A549 (cell line): ENCODE measurements around the gene RBM44.

Experiments used
- GATA3 ChIP-seq: IDR thresholded peaks from 2 replicates; pipeline ENCODE4 v1.6.1; 2012; ENCODE audit warnings: borderline replicate concordance
- POLR2A ChIP-seq: IDR thresholded peaks from 2 replicates; pipeline ENCODE4 v1.6.1; 2012; ENCODE audit warnings: mild to moderate bottlenecking, low read length
- TF ChIP-seq, protein P1 (sequence below): fragments of >200 bp; sonication (Bioruptor Twin); formaldehyde crosslinking; IDR thresholded peaks from 3 replicates; pipeline ENCODE4 v1.5.1; 2016

DNA sequence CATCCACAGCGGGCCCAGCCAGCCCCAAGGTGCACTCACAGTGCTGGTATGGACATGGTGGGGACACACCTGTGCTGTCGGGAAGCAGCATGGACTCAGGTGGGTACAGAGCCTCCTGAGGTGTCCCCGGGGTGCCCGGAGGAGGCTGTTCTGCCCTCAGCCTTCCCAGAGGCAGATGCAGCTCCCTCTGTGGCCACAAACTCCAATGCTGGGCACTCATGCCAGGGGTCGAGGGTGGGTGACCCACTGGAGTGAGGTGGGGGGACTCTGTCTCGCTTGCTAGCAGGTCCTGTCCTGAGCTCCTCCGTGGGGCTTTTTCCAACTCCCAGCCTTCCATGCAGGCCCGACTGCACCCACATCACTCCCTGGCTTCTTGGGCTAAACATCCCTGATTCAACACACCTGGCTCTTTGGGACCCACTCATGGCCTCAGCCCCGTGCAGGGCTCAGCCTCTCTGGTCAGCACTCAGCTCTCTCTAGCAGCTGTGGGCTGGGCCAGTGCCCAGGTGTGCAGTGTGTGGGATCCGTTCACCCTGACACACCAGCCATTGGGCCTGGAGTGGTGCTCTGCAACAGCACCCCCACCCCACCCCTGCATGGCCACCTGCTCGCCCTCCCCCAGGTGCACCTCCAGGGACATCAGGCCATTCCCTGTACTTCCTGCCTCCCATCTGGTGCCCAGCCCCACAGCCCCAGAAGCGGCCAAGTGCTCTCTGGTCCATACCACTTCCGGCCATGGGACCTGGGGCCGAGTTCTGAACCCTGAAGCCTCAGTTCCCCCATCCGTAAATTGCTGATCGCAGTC lies 76.9 kb downstream of the RBM44 start:
- TF ChIP-seq, protein P1, sequence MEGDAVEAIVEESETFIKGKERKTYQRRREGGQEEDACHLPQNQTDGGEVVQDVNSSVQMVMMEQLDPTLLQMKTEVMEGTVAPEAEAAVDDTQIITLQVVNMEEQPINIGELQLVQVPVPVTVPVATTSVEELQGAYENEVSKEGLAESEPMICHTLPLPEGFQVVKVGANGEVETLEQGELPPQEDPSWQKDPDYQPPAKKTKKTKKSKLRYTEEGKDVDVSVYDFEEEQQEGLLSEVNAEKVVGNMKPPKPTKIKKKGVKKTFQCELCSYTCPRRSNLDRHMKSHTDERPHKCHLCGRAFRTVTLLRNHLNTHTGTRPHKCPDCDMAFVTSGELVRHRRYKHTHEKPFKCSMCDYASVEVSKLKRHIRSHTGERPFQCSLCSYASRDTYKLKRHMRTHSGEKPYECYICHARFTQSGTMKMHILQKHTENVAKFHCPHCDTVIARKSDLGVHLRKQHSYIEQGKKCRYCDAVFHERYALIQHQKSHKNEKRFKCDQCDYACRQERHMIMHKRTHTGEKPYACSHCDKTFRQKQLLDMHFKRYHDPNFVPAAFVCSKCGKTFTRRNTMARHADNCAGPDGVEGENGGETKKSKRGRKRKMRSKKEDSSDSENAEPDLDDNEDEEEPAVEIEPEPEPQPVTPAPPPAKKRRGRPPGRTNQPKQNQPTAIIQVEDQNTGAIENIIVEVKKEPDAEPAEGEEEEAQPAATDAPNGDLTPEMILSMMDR = no peak
- TF ChIP-seq POLR2A (no peak), GATA3 (no peak)
